ENCODE results near the gene RELT.

The RELT gene

GRCh38 chr11:73359341-73359740, 16.9 kb upstream of the RELT start:
- no peaks in the 10 kb centered on the region for H3K27me3 Mint-ChIP-seq
- no peak overlapping the region for H3K27ac Mint-ChIP-seq
- ATAC-seq (ENCODE audit: low read depth): no peak
- peaks cover 11% of the 10 kb centered on the region for H3K4me1 Mint-ChIP-seq
- H3K4me3 Mint-ChIP-seq: no peak overlapping the region
- no peaks in the 10 kb centered on the region for H3K9me3 Mint-ChIP-seq
- no peaks in the 10 kb centered on the region for H3K36me3 Mint-ChIP-seq
- no peak for DNase-seq (ENCODE audit: low spot score in 2 of 2)

GRCh38 chr11:73359930-73360742, 16.1 kb upstream of the RELT start:
- H3K4me3 Mint-ChIP-seq: no peak overlapping the region
- no peaks in the 10 kb centered on the region for H3K27me3 Mint-ChIP-seq
- no peaks in the 10 kb centered on the region for H3K9me3 Mint-ChIP-seq
- H3K27ac Mint-ChIP-seq: no peak overlapping the region
- H3K4me1 Mint-ChIP-seq: peaks cover 16% of the 10 kb centered on the region
- peak; percentile 56 for ATAC-seq (ENCODE audit: low read depth)
- DNase-seq (ENCODE audit: low spot score in 2 of 2): no peak
- H3K36me3 Mint-ChIP-seq: no peaks in the 10 kb centered on the region

- H3K4me3 Mint-ChIP-seq: no peak overlapping the region
- peaks cover 19% of the 10 kb centered on the region for H3K4me1 Mint-ChIP-seq
- H3K27ac Mint-ChIP-seq: no peak overlapping the region
- no peaks in the 10 kb centered on the region for H3K27me3 Mint-ChIP-seq
- H3K9me3 Mint-ChIP-seq: no peaks in the 10 kb centered on the region
- DNase-seq (ENCODE audit: low spot score in 2 of 2): no peak
- H3K36me3 Mint-ChIP-seq: no peaks in the 10 kb centered on the region
- no peak for ATAC-seq (ENCODE audit: low read depth)
These were observed 15.3 kb upstream of the RELT start for GRCh38 chr11:73360743-73361369.

- H3K4me1 Mint-ChIP-seq: peaks cover 28% of the 10 kb centered on the region
- no peaks in the 10 kb centered on the region for H3K27me3 Mint-ChIP-seq
- DNase-seq (ENCODE audit: low spot score in 2 of 2): no peak
- H3K27ac Mint-ChIP-seq: peak overlapping the region; percentile 49
- ATAC-seq (ENCODE audit: low read depth): no peak
- H3K9me3 Mint-ChIP-seq: no peaks in the 10 kb centered on the region
- H3K4me3 Mint-ChIP-seq: no peak overlapping the region
- H3K36me3 Mint-ChIP-seq: no peaks in the 10 kb centered on the region
These were observed 14.0 kb upstream of the RELT start for GRCh38 chr11:73361953-73362776.

- no peak overlapping the region for H3K4me3 Mint-ChIP-seq
- H3K9me3 Mint-ChIP-seq: no peaks in the 10 kb centered on the region
- peaks cover 35% of the 10 kb centered on the region for H3K4me1 Mint-ChIP-seq
- no peak overlapping the region for H3K27ac Mint-ChIP-seq
- no peaks in the 10 kb centered on the region for H3K27me3 Mint-ChIP-seq
- ATAC-seq (ENCODE audit: low read depth) (no peak), DNase-seq (ENCODE audit: low spot score in 2 of 2) (no peak)
- no peaks in the 10 kb centered on the region for H3K36me3 Mint-ChIP-seq
These were observed 13.1 kb upstream of the RELT start for GRCh38 chr11:73363147-73363546.

GRCh38 chr11:73365352-73366264, 10.6 kb upstream of the RELT start:
- no peak for DNase-seq (ENCODE audit: low spot score in 2 of 2)
- Mint-ChIP-seq H3K27ac (peak overlapping the region; percentile 81), H3K4me3 (peak overlapping the region; percentile 22), H3K4me1 (peaks cover 37% of the 10 kb centered on the region), H3K36me3 (no peaks in the 10 kb centered on the region), H3K9me3 (no peaks in the 10 kb centered on the region), H3K27me3 (no peaks in the 10 kb centered on the region)
- no peak for ATAC-seq (ENCODE audit: low read depth)

GRCh38 chr11:73366265-73366610, 10.0 kb upstream of the RELT start:
- Mint-ChIP-seq H3K4me3 (peak overlapping the region; percentile 22), H3K27ac (peak overlapping the region; percentile 81), H3K9me3 (no peaks in the 10 kb centered on the region), H3K4me1 (peaks cover 37% of the 10 kb centered on the region), H3K27me3 (no peaks in the 10 kb centered on the region), H3K36me3 (no peaks in the 10 kb centered on the region)
- DNase-seq (ENCODE audit: low spot score in 2 of 2) (no peak), ATAC-seq (ENCODE audit: low read depth) (peak; percentile 84)

- DNase-seq (ENCODE audit: low spot score in 2 of 2): no peak
- no peak for ATAC-seq (ENCODE audit: low read depth)
- Mint-ChIP-seq H3K27me3 (no peaks in the 10 kb centered on the region), H3K4me3 (no peak overlapping the region), H3K4me1 (peaks cover 43% of the 10 kb centered on the region), H3K9me3 (no peaks in the 10 kb centered on the region), H3K27ac (no peak overlapping the region), H3K36me3 (no peaks in the 10 kb centered on the region)
These were observed 9.2 kb upstream of the RELT start for GRCh38 chr11:73366953-73367352.

GRCh38 chr11:73367482-73368024, 8.6 kb upstream of the RELT start:
- Mint-ChIP-seq H3K36me3 (no peaks in the 10 kb centered on the region), H3K27ac (peak overlapping the region; percentile 17), H3K27me3 (no peaks in the 10 kb centered on the region), H3K4me3 (peak overlapping the region; percentile 29), H3K9me3 (no peaks in the 10 kb centered on the region), H3K4me1 (peaks cover 47% of the 10 kb centered on the region)
- no peak for DNase-seq (ENCODE audit: low spot score in 2 of 2)
- ATAC-seq (ENCODE audit: low read depth): peak; percentile 28

- ATAC-seq (ENCODE audit: low read depth): no peak
- Mint-ChIP-seq H3K27me3 (no peaks in the 10 kb centered on the region), H3K4me3 (peak overlapping the region; percentile 25), H3K9me3 (no peaks in the 10 kb centered on the region), H3K4me1 (peaks cover 34% of the 10 kb centered on the region), H3K36me3 (peaks cover 2% of the 10 kb centered on the region), H3K27ac (peak overlapping the region; percentile 89)
- no peak for DNase-seq (ENCODE audit: low spot score in 2 of 2)
These were observed 3.7 kb upstream of the RELT start for GRCh38 chr11:73372375-73372993.

GRCh38 chr11:73374151-73374550, 2.0 kb upstream of the RELT start:
- no peak for ATAC-seq (ENCODE audit: low read depth)
- Mint-ChIP-seq H3K36me3 (peaks cover 4% of the 10 kb centered on the region), H3K27ac (no peak overlapping the region)

GRCh38 chr11:73375830-73376159, 404 bp upstream of the RELT start:
- ATAC-seq (ENCODE audit: low read depth): no peak
- Mint-ChIP-seq H3K4me1 (peaks cover 57% of the 10 kb centered on the region), H3K27ac (peak overlapping the region; percentile 96), H3K4me3 (peak overlapping the region; percentile 96), H3K27me3 (no peaks in the 10 kb centered on the region), H3K36me3 (peaks cover 4% of the 10 kb centered on the region), H3K9me3 (no peaks in the 10 kb centered on the region)
- DNase-seq (ENCODE audit: low spot score in 2 of 2): no peak

More at GRCh38 chr11:73374151-73374550, 2.0 kb upstream of the RELT start:
- no peak overlapping the region for H3K4me3 Mint-ChIP-seq
- DNase-seq (ENCODE audit: low spot score in 2 of 2): no peak
- H3K4me1 Mint-ChIP-seq: peaks cover 40% of the 10 kb centered on the region
- no peaks in the 10 kb centered on the region for H3K9me3 Mint-ChIP-seq
- no peaks in the 10 kb centered on the region for H3K27me3 Mint-ChIP-seq
